GM21717 (cell line): Measurements from ENCODE around the gene FLVCR2.

Source experiments
- ATAC-seq: cut with Tn5 transposase; IDR thresholded peaks from one replicate; pipeline ENCODE4 v1.9.1; 2021; ENCODE audit warnings: mild to moderate bottlenecking, moderate library complexity; ENCODE audit not compliant: unreplicated experiment

FLVCR2 gene

GRCh38 chr14:75553761-75554364 lies 24.6 kb upstream of the FLVCR2 start:
- ATAC-seq = no peak

DNA sequence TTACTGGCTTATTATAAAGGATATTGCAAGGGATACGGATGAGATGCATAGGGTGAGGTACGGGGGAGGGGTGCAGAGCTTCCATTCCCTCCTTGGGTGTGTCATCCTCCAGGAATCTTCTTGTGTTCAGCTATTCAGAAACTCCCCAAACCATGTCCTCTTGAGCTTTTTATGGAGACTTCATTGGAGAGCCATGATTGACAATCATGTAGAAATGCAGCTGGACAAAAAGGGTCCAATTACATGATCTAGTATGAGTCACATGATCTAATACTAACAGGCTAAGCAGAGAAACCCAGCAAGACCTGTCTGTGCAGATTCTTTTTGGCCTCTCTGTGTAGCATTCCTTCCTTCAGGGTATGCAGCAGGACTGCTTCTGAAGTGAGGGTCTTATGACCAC lies 23.9 kb upstream of the FLVCR2 start:
- ATAC-seq = no peak

DNA sequence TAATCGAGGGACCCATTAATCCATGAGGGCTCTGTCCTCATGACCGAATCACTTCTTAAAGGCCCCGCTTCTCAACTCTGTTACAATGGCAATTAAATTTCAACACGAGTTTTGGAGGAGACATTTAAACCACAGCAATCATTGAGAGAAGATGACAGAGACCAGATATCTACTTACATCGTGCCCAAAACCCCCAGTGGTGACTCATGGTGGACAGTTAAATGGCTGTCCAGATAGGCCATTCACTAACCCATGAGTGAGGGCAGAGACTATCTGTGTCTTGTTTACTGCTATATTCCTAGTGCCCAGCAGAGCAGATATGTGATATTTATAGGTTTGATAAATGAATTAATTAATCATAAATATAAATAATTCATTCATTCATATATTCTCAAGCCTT lies 20.0 kb upstream of the FLVCR2 start:
- no peak for ATAC-seq

- no peak for ATAC-seq
These were observed 19.4 kb upstream of the FLVCR2 start for GRCh38 chr14:75559045-75559444.

DNA sequence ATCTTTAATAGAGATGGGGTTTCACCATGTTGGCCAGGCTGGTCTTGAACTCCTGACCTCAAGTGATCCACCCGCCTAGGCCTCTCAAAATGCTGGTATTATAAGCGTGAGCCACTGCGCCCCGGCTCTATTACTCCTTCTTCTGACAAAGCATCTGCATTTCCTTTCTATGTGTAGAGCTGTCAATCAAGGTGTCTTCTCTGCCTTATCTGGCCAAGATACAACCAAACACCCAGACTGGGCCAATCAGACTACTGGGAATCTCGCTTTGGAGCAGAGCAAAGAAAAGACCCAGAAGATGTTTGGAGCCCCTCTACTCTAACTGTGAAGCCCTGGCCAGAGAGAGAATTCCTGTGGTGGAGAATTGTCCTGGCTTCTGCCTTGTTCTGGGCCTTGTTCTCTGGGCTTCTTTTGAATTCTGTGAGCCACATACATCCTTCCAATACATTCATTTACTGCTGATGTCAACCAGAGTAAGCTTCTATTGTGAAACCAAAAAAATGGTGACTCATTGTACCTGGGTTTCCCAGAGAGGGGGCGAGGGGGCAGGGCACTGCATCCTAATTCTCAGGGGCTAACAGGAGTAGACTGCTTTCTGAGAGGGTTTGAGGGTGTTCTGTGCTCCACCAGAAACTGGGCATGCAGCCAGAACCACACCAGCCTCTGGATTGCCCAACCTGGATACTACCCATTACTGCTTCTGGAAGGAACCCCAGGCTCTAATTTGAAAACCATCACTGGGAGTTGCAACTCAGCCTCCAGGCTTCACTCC lies 18.8 kb upstream of the FLVCR2 start:
- ATAC-seq = peak; percentile 57

GRCh38 chr14:75561013-75561432 lies 17.4 kb upstream of the FLVCR2 start:
- ATAC-seq = no peak

DNA sequence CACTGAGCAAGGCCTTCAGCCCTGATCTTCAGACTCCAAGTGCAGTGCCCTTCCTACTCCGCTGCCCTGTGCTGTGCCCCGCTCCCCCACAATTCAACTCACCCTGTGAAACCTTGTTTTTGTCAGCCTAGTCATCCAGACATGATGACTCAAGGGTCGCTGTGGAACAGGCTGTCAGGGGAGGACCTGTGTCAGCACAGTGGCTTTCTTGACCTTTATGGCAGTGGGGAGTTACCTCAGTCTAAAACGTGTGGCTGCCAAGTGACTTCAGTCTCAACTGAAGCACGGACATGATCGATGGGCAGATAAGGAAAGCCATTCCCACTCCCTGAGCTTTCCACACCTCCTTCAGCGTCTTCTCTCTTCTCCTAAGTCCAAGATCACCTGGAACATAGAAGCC lies 16.3 kb upstream of the FLVCR2 start:
- ATAC-seq = no peak

GRCh38 chr14:75562489-75562888 lies 15.9 kb upstream of the FLVCR2 start:
- no peak for ATAC-seq

DNA sequence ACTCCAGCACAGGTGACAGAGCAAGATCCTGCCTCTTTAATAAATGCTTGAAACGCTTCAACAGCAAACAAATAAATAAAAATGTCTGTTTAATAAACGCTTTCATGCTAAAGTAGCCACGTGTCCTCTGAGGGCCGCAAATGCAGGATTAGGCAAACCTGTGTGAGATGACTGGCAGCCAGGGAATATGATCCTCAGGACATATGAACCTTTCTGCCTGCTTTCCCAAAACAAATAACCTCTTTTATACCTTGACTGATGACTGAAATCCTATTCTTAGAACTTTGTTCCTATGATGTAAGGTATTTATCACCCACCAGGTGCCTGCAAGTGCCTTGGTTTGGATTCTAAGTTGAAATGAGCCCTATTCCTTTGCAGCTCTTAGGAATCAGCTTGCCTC lies 14.5 kb upstream of the FLVCR2 start:
- ATAC-seq = no peak

DNA sequence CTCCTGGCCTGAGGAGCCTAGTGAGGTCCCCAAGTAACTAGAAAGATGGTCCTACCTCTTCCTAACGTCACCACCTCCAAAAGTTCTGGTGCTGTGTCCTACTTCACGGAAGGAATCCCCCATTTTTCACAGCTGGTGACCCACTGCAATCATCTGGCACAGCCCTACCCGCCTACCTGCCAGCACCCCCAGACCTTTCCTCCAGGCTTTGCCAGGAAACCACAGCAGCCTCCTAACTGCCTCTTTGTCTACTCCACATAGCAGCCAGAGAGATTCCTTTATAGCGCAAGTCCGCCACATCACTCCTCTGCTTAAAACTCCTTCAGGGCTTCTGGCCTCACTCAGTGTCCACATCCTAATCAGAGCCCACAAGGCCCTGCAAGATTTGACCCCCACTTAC lies 13.4 kb upstream of the FLVCR2 start:
- no peak for ATAC-seq

DNA sequence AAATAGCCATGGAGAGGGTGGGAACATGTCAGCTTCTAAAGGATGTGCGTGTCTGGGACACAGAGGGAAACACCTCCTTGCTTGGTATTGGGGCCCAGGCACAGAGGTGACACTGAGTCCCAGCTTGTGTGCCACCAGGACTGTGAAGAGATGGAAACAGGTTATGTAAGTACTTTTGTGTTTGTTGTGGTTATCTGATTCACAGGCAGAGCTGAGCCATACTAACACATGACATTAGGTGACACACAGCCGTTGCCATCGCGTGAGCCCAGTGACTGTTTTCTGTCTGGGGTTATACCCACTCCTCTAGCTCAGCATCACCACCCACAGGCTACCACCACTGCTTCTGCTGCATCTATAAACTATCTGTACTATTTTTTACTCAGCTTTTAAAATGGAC lies 12.1 kb upstream of the FLVCR2 start:
- ATAC-seq = peak; percentile 43

- ATAC-seq = no peak
These were observed 11.7 kb upstream of the FLVCR2 start for GRCh38 chr14:75566752-75567151.

GRCh38 chr14:75568140-75568539 lies 10.3 kb upstream of the FLVCR2 start:
- ATAC-seq = no peak

DNA sequence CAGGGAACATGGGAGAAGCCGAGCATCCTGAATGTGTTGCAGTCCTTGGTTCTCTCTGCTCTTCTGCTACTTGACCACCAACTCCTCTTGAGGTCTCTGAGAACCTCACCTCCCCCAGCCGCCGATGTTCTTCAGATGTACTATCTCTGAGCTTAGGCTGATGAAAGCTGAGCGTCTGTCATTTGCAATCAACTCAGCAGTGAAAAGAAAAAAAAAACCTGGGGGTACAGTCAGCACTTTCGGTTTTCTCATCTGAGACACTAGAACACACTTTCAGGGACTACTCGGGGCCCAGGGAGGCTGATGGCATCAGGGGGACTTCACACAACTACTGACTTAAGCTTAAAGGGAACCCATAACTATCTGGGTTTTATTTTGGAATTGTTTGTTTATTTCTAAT lies 9.6 kb upstream of the FLVCR2 start:
- no peak for ATAC-seq

GRCh38 chr14:75570797-75571196 lies 7.6 kb upstream of the FLVCR2 start:
- no peak for ATAC-seq

DNA sequence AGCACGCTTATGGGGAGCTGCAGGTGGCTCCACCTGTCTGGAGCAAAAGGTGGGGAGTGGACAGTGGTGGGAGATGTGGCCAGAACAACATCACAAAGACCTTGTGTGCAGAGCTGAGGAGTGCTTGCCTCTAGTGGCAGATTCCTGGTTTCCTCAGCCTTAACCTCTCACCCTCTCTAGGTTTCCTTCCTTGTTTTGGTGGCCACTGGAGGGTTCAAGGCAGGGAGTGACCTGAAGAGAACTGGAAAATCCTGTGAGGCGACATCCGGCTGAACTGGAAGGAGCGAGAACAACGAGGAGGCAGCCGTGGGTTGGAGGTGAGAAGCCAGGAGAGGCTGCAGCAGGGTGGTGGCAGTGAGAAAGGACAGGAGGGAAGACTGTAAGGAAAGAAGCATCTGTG lies 6.3 kb upstream of the FLVCR2 start:
- no peak for ATAC-seq

DNA sequence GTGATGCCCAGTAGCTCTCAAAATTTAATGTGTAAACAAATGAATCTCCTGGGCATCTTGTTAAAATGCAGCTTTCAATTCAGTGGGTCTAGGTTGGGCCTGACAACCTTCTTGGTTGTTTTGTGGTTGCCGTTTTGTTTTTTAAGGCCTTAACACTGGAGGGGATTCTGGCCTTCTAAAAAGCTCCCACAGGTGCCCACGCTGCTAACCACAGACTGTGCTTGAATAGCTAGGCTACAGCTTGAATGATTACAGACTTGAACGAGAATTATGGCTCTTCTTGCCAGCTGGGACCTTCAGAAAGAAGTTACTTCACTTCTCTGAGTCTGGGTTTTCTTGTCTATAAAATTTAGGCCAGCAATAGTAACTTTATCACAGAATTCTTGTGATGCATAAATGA lies 1.3 kb upstream of the FLVCR2 start:
- ATAC-seq = no peak

GRCh38 chr14:75577729-75578101 lies 705 bp upstream of the FLVCR2 start:
- peak; percentile 71 for ATAC-seq

GRCh38 chr14:75578786-75579337 lies 442 bp downstream of the FLVCR2 start:
- no peak for ATAC-seq

DNA sequence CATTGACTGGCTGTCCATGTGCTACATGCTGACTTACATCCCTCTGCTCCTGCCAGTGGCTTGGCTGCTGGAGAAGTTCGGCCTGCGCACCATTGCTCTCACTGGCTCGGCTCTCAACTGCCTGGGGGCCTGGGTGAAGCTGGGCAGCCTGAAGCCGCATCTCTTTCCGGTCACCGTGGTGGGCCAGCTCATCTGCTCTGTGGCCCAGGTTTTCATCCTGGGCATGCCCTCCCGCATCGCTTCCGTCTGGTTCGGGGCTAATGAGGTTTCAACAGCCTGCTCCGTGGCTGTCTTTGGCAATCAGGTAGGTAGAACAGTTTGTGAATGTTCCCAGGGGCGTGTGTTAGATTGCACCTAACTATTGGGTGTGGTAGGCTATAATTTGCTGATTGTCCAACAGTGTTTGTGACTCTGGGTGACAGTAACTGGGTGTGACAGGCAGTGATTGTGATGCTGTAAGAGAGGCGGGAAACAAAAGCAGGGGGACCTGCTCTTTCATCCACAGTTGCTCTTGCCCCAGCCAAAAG lies 981 bp downstream of the FLVCR2 start:
- ATAC-seq = no peak

- no peak for ATAC-seq
These were observed 1.5 kb downstream of the FLVCR2 start for GRCh38 chr14:75579882-75580281.

GRCh38 chr14:75587388-75587787 lies 9.0 kb downstream of the FLVCR2 start:
- ATAC-seq = no peak
